Neural cell (in vitro differentiated cells): ENCODE data around the gene YWHAH. TPM values are rescaled to one million over a fixed set of nuclear protein-coding genes. Genes with fewer than 3 reads are reported as not detected.

Experiments used
- H2AFZ ChIP-seq: fragments of 200-600, 300-800 bp; sonication (generic), shearing (Covaris generic); 2 replicates; pipeline ENCODE4 v1.6.0; 2014; ENCODE audit warnings: low read depth, mild to moderate bottlenecking, antibody characterized with exemption, low read length, moderate library complexity
- H3F3A ChIP-seq: fragments of 200-600 bp; shearing (Covaris generic); 2 replicates; pipeline ENCODE4 v1.6.1; 2016; ENCODE audit warnings: mild to moderate bottlenecking, moderate library complexity, mixed read lengths, antibody characterized with exemption, low read length; ENCODE audit not compliant: insufficient read depth, poor library complexity, severe bottlenecking
- H3K27ac ChIP-seq: fragments of 200-600, 300-800 bp; sonication (generic), shearing (Covaris generic); 2 replicates; pipeline ENCODE4 v1.5.1; 2014; ENCODE audit warnings: mild to moderate bottlenecking, low read length, moderate library complexity
- H3K27me3 ChIP-seq: fragments of 300-800, 200-600 bp; sonication (generic), shearing (Covaris generic); 2 replicates; pipeline ENCODE4 v1.6.0; 2014; ENCODE audit warnings: mild to moderate bottlenecking, low read depth, low read length, moderate library complexity; ENCODE audit not compliant: insufficient read depth
- H3K36me3 ChIP-seq: fragments of 300-800, 200-600 bp; sonication (generic), shearing (Covaris generic); 2 replicates; pipeline ENCODE4 v1.5.1; 2014; ENCODE audit warnings: mild to moderate bottlenecking, antibody characterized with exemption, low read length, moderate library complexity; ENCODE audit not compliant: insufficient read depth
- H3K4me2 ChIP-seq: fragments of 300-800, 200-600 bp; sonication (generic), shearing (Covaris generic); 2 replicates; pipeline ENCODE4 v1.6.0; 2014; ENCODE audit warnings: mild to moderate bottlenecking, low read length
- H3K4me3 ChIP-seq: fragments of 300-800, 200-600 bp; sonication (generic), shearing (Covaris generic); 2 replicates; pipeline ENCODE4 v1.5.1; 2014; ENCODE audit warnings: mild to moderate bottlenecking, low read length, moderate library complexity
- H3K79me2 ChIP-seq: fragments of 200-600 bp; shearing (Covaris generic); replicated peaks from 2 replicates; pipeline ENCODE4 v1.6.0; 2014; ENCODE audit warnings: mild to moderate bottlenecking, low read length, moderate library complexity; ENCODE audit not compliant: insufficient read depth
- H3K9ac ChIP-seq: fragments of 300-800, 200-600 bp; sonication (generic), shearing (Covaris generic); 2 replicates; pipeline ENCODE4 v1.6.1; 2016; ENCODE audit warnings: mild to moderate bottlenecking, low read length, mixed read lengths
- H3K9me2 ChIP-seq: fragments of 200-600 bp; shearing (Covaris generic); 2 replicates; pipeline ENCODE4 v1.6.1; 2016; ENCODE audit warnings: mild to moderate bottlenecking, low read length, mixed read lengths; ENCODE audit not compliant: insufficient read depth
- H3K9me3 ChIP-seq: fragments of 200-600, 300-800 bp; sonication (generic), shearing (Covaris generic); 2 replicates; pipeline ENCODE4 v1.6.1; 2016; ENCODE audit warnings: mild to moderate bottlenecking, mixed run types, low read length, moderate library complexity, mixed read lengths
- H4K20me1 ChIP-seq: fragments of 200-600 bp; shearing (Covaris generic); 2 replicates; pipeline ENCODE4 v1.6.1; 2016; ENCODE audit warnings: mild to moderate bottlenecking, mixed run types; ENCODE audit not compliant: insufficient read depth
- CTCF ChIP-seq: fragments of 450-650 bp; IDR thresholded peaks from 2 replicates; pipeline ENCODE4 v1.5.1; 2014; ENCODE audit warnings: antibody characterized with exemption, mild to moderate bottlenecking, moderate library complexity; ENCODE audit not compliant: poor library complexity, severe bottlenecking
- EZH2 ChIP-seq: fragments of 200-600, 300-800 bp; shearing (Covaris generic), sonication (generic); IDR thresholded peaks from 2 replicates; pipeline ENCODE4 v1.6.1; 2014; ENCODE audit warnings: antibody characterized with exemption, low read length, borderline replicate concordance, mild to moderate bottlenecking; ENCODE audit not compliant: insufficient read depth, poor library complexity, severe bottlenecking
- POLR2AphosphoS5 ChIP-seq: IDR thresholded peaks from 2 replicates; pipeline ENCODE4 v1.6.1; 2012
- RAD21 ChIP-seq: fragments of 450-650 bp; conservative IDR thresholded peaks from 2 replicates; pipeline ENCODE4 v1.6.1; 2014; ENCODE audit warnings: antibody characterized with exemption, mild to moderate bottlenecking, moderate library complexity
- REST ChIP-seq: IDR thresholded peaks from 2 replicates; pipeline ENCODE4 v1.6.1; 2012; ENCODE audit warnings: borderline replicate concordance
- SMC3 ChIP-seq: fragments of 450-650 bp; conservative IDR thresholded peaks from 2 replicates; pipeline ENCODE4 v1.6.1; 2014; ENCODE audit warnings: antibody characterized with exemption, mild to moderate bottlenecking, moderate library complexity; ENCODE audit not compliant: poor library complexity
- TAF1 ChIP-seq: IDR thresholded peaks from 2 replicates; pipeline ENCODE4 v1.6.1; 2012; ENCODE audit warnings: low read depth
- polyA plus RNA-seq: library from polyadenylated mRNA; depleted of rRNA; stranded (reverse); fragments of >200 nt; gene quantifications from 2 replicates; pipeline ENCODE4 v1.2.3, GENCODE V29; 2014

YWHAH gene
- polyA plus RNA-seq, 1 donor from 2014 or later, result 300 TPM

GRCh38 chr22:31943206-31943977, 943 bp upstream of the YWHAH start:
- no peak overlapping the region for H3K4me2 ChIP-seq
- peak overlapping the region; percentile 8 for H2AFZ ChIP-seq
- peaks cover 13% of the 10 kb centered on the region for H4K20me1 ChIP-seq
- H3K9me2 ChIP-seq, result no peaks in the 10 kb centered on the region
- peak overlapping the region; percentile 91 for H3K27ac ChIP-seq
- H3F3A ChIP-seq, result no peaks in the 10 kb centered on the region
- no peaks in the 10 kb centered on the region for H3K36me3 ChIP-seq
- peak overlapping the region; percentile 77 for H3K4me3 ChIP-seq
- no peaks in the 10 kb centered on the region for H3K9me3 ChIP-seq
- no peaks in the 10 kb centered on the region for H3K27me3 ChIP-seq
- peak overlapping the region; percentile 88 for H3K9ac ChIP-seq
- peaks cover 42% of the 10 kb centered on the region for H3K79me2 ChIP-seq
- TF ChIP-seq SMC3 (no peak), EZH2 (no peak), CTCF (no peak), REST (no peak), POLR2AphosphoS5 (no peak), TAF1 (no peak), RAD21 (no peak)

DNA sequence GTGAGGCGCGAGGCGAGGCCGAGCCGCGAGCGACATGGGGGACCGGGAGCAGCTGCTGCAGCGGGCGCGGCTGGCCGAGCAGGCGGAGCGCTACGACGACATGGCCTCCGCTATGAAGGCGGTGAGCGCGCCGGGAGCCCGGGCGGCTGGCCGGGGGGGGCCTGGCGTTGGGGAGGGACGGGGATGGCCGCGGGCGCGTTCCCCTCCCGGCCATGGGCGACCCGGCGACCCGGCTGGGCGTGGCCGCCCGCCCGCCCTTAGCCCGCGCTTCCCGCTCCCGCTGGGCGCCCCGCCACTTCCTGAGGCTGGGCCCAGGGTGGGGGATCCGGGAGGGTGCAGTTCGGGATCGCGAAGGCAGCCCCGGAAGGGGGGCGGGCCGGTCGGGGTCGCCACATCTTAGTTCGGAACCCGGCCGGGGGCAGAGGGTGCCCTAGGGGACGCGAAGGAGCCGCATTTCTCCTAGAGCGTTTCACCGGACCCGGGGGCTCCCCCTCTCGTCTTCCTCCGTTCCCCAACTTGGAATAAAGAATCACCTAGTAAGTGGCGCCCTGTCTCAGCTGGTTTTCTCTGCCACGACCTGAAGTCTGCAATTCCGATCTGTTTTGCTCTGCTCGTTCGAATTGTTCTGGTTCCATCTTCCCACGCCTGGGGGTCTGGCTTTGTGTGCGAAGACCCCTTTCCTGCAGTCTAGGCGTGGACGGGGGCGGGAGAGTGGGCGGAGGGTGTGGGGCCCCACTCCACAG, 536 bp downstream of the YWHAH start:
- Histone ChIP-seq H3K9me3 (no peaks in the 10 kb centered on the region), H3K9ac (peak overlapping the region; percentile 88), H3K36me3 (no peaks in the 10 kb centered on the region), H4K20me1 (peaks cover 16% of the 10 kb centered on the region), H3K27ac (peak overlapping the region; percentile 91), H3F3A (no peaks in the 10 kb centered on the region), H3K9me2 (no peaks in the 10 kb centered on the region), H3K4me3 (peak overlapping the region; percentile 77), H2AFZ (no peak overlapping the region), H3K27me3 (no peaks in the 10 kb centered on the region), H3K79me2 (peaks cover 56% of the 10 kb centered on the region), H3K4me2 (no peak overlapping the region)
- TF ChIP-seq REST (peak; percentile 63), CTCF (no peak), RAD21 (peak; percentile 38), TAF1 (peak; percentile 80), POLR2AphosphoS5 (peak; percentile 79)
